Measurements from ENCODE around the gene PSD2. TPM values are rescaled to one million over a fixed set of nuclear protein-coding genes. Genes with fewer than 3 reads are reported as not detected.

PSD2 gene
- total and polyA plus RNA-seq, 2 of the 13 experiments (the other 11 are each of a cell fraction or from before 2014, with no cell fraction given) = 0.07 TPM; not detected in 1

GRCh38 chr5:139747583-139748504 lies 47.8 kb upstream of the PSD2 start (continued):
- TF ChIP-seq TFE3 (CRISPR knock-in tag; IDR thresholded peaks at IDR 0.05) (0 out of 2 replicates have a peak, but pooled peaks have one; percentile 61), TBX2 (CRISPR knock-in tag; IDR thresholded peaks at IDR 0.05; ENCODE audit: borderline replicate concordance) (peak; percentile 81), POLR2A (IDR thresholded peaks at IDR 0.05; ENCODE audit: insufficient read depth in 1 of 2, low read depth in 2 of 2, low read length in 2 of 2) (no peak), HOXA3 (CRISPR knock-in tag; IDR thresholded peaks at IDR 0.05) (peak; percentile 69; the same call in 1 of the 2 replicates), U2AF2 (IDR thresholded peaks at IDR 0.05; ENCODE audit: low read depth, low read length) (no peak), XRCC5 (optimal IDR thresholded peaks at IDR 0.05; ENCODE audit: low read length) (peak; percentile 18), ZFY (CRISPR knock-in tag; IDR thresholded peaks at IDR 0.05) (peak; percentile 37; the same call in 1 of the 2 replicates), SALL2 (CRISPR knock-in tag; IDR thresholded peaks at IDR 0.05) (0 out of 2 replicates have a peak, but pooled peaks have one; percentile 41), TRIM24 (CRISPR knock-in tag; IDR thresholded peaks at IDR 0.05) (no peak), BCL3 (CRISPR knock-in tag; IDR thresholded peaks at IDR 0.05) (peak; percentile 23; the same call in 1 of the 2 replicates), ZNF160 (CRISPR knock-in tag; IDR thresholded peaks at IDR 0.05) (0 out of 2 replicates have a peak, but pooled peaks have one; percentile 58), CENPX (CRISPR knock-in tag; IDR thresholded peaks at IDR 0.05) (no peak), ZSCAN21 (CRISPR knock-in tag; IDR thresholded peaks at IDR 0.05; ENCODE audit: borderline replicate concordance) (no peak), CREM (IDR thresholded peaks at IDR 0.05) (no peak), CREM (CRISPR knock-in tag; IDR thresholded peaks at IDR 0.05) (no peak), NONO (IDR thresholded peaks at IDR 0.05) (no peak), NONO (CRISPR knock-in tag; conservative IDR thresholded peaks at IDR 0.05) (no peak)
- TF ChIP-seq, protein P1, sequence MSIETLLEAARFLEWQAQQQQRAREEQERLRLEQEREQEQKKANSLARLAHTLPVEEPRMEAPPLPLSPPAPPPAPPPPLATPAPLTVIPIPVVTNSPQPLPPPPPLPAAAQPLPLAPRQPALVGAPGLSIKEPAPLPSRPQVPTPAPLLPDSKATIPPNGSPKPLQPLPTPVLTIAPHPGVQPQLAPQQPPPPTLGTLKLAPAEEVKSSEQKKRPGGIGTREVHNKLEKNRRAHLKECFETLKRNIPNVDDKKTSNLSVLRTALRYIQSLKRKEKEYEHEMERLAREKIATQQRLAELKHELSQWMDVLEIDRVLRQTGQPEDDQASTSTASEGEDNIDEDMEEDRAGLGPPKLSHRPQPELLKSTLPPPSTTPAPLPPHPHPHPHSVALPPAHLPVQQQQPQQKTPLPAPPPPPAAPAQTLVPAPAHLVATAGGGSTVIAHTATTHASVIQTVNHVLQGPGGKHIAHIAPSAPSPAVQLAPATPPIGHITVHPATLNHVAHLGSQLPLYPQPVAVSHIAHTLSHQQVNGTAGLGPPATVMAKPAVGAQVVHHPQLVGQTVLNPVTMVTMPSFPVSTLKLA (IDR thresholded peaks at IDR 0.05) = peak; percentile 69
- TF ChIP-seq, protein P2, sequence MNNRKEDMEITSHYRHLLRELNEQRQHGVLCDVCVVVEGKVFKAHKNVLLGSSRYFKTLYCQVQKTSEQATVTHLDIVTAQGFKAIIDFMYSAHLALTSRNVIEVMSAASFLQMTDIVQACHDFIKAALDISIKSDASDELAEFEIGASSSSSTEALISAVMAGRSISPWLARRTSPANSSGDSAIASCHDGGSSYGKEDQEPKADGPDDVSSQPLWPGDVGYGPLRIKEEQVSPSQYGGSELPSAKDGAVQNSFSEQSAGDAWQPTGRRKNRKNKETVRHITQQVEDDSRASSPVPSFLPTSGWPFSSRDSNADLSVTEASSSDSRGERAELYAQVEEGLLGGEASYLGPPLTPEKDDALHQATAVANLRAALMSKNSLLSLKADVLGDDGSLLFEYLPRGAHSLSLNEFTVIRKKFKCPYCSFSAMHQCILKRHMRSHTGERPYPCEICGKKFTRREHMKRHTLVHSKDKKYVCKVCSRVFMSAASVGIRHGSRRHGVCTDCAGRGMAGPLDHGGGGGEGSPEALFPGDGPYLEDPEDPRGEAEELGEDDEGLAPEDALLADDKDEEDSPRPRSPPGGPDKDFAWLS (CRISPR knock-in tag; IDR thresholded peaks at IDR 0.05; ENCODE audit: borderline replicate concordance) = no peak
- TF ChIP-seq, protein P3, sequence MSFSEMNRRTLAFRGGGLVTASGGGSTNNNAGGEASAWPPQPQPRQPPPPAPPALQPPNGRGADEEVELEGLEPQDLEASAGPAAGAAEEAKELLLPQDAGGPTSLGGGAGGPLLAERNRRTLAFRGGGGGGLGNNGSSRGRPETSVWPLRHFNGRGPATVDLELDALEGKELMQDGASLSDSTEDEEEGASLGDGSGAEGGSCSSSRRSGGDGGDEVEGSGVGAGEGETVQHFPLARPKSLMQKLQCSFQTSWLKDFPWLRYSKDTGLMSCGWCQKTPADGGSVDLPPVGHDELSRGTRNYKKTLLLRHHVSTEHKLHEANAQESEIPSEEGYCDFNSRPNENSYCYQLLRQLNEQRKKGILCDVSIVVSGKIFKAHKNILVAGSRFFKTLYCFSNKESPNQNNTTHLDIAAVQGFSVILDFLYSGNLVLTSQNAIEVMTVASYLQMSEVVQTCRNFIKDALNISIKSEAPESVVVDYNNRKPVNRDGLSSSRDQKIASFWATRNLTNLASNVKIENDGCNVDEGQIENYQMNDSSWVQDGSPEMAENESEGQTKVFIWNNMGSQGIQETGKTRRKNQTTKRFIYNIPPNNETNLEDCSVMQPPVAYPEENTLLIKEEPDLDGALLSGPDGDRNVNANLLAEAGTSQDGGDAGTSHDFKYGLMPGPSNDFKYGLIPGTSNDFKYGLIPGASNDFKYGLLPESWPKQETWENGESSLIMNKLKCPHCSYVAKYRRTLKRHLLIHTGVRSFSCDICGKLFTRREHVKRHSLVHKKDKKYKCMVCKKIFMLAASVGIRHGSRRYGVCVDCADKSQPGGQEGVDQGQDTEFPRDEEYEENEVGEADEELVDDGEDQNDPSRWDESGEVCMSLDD (CRISPR knock-in tag; IDR thresholded peaks at IDR 0.05; ENCODE audit: borderline replicate concordance) = 0 out of 2 replicates have a peak, but pooled peaks have one; percentile 36

All from HepG2 (cell line).